ENCODE measurements around the gene MAP3K15.

MAP3K15 gene

DNA sequence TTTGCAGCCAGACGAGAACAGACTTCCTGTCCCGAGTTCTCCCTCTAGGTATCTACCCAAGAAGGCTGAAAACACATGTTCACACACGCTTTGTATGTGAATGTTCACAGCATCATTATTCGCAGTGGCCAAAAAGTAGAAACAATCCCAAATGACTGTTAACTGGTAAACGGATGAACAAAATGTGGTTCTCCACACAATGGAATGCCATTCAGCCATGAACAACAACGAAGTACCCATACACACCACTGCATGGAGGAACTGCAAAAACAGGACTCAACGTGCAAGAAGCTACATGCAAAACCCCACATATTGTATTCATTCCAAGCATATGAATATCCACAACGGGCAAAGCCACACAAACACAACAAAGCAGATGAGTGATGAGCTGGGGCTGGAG is 126.6 kb downstream of the MAP3K15 start:
- no peak for DNase-seq

DNA sequence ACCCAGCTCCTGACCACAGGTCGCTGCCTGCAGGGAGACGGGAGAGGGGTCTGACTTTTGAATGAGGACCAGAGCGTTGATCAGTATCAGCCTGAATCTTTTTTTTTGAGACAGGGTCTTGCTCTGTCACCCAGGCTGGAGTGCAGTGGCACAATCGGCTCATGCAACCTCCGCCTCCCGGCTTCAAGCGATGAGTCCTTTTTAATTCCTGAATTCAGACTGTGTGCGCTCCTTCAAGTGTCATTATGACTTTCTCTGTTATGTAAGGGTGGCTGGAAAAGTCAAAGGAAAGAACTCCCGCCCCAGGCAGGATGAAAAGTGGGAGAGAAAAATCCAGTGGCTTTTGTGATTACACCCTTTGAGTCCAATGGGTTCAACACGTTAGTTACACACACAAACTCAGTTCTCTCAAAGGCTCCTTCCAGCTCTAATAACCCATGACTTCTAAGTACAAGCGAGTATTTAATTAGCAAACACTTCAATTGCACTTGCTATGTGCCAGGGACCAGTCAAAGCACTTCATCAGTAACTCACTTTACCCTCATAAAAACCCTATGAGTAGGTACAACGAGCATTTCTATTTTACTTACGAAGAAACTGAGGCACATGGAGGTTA is 127.1 kb downstream of the MAP3K15 start:
- DNase-seq, result no peak

DNA sequence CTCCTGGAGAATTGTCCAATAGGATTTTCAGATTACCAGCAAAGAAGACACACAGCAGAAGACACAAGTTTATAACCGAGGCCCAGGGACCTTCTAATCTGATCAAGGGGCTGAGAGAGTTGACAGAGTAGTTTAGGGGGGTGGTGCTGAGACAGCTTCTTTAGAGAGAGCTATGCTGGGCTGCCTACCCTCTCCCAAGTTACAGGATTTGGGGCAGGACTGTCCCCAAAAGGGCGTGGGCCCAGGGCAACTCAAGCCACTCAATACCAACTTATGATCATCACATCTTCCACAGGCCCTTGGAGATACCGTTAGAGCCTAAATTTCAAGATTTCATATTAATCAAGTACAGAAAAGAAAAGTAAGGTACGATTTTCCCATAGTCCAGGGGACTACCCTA is 128.6 kb downstream of the MAP3K15 start:
- no peak for DNase-seq

DNA sequence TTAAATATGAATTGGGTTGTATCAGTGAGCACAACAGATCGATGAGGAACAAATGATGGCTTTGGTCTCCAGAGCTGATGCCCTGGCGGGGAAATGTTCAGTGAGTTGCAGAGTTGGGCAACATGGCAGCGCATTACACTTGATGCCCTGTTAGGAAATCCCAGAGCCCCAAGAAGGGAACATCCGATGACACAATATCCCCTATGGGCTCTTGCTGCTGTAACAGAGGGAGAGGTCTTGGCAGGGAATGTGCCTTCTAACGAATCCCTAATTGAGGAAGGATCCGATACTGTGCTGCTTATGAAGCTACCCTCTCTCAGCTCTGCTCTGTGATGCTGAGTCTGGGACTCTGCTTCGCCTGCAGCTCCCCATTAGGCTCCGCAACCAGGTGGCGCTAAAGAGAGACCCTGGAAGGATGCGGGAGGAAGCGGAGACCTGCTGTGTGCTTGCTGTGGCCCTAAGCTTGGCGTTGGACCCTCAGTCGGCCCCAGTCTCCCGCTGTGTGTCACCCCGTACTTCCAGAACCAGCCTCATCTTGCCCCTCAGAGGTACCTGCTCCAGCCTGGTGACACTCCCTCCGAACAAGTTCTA is 132.7 kb downstream of the MAP3K15 start:
- no peak for DNase-seq

DNA sequence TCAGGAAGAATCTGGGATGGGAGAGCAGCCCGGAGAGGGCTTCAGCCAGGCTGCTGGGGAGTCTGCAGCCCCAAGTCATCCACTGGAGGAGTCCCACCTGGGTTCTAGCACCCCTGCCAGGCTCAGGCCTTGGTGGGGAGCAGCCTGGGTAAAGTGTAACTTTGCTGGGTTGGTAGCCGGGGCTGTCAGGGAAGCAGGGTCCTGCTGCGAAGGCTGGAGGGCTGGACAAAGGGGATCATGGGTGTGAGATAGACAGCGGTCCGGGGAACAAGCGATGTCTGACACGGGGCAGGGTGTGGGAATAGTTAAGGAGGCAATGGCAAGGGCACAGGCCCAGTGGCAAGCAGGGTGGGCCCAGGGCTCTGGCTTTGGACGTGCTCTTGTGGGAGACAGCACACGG is 134.0 kb downstream of the MAP3K15 start:
- no peak for DNase-seq

DNA sequence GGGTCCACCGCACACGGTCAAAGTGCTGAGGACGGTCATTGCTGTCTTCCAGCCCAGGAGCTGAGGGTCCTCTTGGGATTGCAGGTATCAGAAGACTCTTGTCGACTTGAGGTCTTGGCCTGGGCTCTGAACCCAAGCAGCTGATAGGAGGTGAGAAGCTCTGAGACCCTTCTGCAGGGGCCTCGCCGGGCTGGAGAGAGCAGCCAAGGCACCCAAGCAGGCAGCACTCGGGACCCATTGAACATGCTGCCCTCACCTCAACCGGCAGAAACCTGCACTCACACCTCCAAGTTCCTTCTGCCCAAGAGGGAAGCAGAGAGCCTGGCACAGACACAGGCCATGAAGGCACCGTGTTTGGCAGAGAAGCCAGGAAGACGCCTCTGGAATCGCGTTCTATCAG is 137.5 kb downstream of the MAP3K15 start:
- no peak for DNase-seq

DNA sequence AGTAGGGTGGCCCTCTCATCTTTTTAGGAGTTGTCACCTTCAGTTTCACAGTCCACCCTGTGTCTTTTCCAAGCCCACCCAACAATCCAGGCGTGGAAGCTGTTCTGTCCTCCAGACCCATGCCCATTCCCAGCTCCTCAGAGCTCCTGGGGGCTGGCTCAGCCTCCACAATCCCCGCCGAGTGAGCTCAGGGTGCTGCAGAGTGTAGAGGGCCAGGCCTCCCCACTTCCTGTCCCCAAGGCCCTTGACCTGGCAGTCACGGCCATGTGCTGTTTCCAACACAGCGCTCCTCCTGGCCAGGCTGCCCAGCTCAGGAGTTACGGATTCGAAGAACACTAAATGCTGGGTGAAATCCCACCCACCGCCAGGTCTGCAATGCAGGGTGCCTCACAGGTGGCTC is 139.8 kb downstream of the MAP3K15 start:
- DNase-seq, result no peak

DNA sequence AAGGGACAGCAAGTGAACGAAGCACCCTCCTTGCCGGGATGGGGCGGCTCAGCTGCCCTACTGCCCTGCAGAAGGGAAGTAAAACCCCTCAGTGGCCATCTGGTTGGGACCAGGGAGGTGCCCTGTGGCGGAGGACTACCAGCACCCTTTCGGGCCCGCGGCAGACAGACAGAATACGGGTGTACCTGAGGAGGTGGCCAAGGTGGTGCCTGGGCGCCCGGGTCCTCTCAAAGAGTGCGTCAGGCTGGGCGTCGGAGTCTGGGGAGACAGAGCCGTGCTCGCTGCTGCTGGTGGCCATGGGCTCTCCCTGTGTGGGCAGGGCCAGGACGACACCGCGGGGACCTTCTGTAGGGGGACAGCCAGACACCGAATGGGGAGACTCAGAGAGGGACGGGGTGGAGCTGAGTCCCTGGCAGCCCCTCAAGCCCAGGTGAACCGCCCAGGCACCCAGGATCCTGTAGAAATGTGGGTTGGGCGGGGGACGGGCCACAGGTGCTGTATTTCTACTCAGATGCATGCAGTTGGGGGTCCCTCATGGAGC is 141.9 kb downstream of the MAP3K15 start:
- DNase-seq, result no peak

DNA sequence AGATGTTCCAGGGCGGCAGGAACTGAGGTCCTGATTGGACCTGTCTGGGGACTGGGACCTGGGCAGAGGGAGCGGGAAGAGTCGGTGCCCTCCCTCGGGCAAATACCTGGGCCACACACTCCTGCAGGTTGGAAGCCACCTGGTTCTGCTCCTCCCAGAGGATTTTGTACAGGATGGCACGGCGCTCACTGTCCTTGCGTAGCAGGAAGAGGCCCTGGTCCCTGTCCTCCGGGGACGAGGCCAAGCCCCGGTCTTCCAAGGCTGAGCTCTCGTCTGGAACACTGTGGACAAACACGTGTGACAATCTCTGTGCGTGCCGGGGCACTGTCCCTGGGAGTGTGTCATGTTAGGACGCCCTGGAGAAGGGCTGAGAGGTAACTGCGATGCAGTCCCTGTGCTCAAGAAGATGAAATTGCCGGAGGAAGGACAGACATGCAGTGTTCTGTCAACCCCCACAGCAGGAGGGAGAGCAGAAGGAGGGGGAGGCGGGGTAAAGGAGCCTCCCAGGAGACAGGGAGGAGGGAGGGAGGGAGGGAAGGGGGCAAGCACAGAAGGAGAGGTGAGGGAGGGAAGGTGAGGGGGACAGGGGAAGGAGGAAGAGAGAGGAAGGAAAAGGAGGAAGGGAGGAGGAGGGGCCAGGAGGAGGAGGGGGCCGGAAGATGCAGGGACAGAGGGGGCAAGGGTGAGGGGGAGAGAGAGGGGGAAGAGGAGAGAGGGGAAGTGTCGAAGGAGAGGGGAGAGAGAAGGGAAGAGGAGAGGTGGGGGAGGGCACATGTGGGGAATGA is 142.6 kb downstream of the MAP3K15 start:
- DNase-seq, result no peak

DNA sequence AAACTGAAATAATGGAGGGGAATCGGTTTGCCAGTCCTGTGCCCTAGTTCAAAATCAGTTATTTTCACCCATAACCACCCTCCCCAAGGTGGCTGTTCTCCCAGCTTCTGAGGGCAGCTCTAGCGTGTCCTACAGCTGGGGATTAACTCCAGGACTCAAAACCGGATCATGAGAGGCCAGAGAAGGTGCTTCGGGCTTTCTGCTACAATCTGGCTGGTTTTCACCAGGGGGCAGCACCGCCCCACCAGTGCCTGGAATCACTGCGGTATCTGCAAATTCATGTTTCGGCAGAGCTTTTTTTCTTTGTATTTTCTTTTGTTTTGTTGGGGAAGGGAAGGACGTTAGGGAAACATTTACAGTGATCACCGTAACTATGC is 143.2 kb downstream of the MAP3K15 start:
- DNase-seq, result peak; percentile 13

DNA sequence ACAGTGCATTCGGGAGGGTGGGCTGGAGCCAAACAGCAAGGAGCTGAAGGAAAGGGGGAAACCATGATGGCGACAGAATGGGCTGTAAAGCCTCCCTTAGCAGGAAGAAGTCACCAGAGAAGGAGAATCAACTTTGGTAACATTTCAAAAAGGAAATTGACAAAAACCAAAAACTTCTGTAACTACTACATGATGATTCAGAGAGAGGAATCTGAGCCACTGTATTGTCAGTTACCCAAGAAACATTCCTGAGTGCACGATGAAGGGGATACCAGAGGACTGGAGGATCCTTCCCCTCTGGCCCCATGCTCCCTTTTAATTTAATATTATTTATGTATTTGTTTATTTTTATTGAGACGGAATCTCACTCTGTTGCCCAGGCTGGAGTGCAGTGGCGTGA is 145.2 kb downstream of the MAP3K15 start:
- DNase-seq, result no peak

DNA sequence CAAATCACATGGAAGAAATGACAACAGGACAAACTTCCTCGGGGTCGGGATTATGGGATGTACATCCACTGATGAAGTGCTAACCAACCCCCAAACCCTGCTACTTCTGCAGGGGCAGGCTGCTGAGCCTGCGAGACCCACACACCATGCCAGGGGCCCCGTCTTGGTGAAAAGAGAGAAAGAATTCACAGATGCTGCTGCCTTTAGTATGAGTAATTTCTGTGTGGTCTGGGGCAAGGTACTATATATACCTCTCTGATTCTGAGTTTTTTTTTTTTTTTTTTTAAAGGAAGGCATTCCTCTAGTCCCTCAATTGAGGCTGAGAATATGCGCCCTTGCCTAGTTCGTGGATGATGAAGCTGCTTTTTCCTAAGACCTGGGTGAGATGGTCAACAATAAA is 146.7 kb downstream of the MAP3K15 start:
- DNase-seq, result no peak

DNA sequence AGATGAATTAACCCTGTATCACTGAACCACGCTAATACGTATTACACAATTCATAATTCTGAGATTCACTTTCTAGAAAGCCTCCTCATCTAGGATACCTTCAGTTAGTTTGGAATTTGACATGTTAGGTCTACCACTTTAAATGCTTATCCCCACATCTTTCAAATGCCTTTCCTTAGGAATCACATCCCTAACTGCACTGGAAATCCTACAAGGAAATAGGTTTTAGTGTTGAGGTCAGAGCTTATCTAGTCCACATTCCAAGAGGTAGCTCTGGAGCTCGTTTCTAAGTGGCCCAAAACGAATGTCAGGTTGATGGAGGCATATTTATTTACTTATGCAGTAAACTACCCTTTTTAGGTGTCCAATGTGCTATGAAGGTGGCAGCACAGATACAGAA is 153.6 kb downstream of the MAP3K15 start:
- no peak for DNase-seq

DNA sequence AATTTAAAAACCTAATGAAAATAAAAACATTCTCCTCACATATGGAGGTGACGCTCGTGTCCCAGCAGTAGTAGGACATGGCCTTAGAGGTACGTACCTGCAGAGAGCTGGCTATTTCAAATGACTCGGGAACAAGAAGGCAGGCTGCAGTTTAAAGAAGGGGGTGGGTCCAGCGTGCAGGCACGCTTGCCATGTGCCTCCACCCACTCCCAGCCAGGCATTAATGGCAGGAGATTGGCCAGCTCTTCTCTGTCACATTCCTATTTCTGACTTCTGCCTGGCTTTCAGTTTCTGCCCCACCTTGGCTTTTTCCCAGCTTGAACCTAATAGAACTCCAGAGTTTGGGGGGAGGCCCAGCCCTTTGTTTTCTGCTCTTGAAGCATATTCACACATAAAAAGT is 154.4 kb downstream of the MAP3K15 start:
- DNase-seq, result no peak

DNA sequence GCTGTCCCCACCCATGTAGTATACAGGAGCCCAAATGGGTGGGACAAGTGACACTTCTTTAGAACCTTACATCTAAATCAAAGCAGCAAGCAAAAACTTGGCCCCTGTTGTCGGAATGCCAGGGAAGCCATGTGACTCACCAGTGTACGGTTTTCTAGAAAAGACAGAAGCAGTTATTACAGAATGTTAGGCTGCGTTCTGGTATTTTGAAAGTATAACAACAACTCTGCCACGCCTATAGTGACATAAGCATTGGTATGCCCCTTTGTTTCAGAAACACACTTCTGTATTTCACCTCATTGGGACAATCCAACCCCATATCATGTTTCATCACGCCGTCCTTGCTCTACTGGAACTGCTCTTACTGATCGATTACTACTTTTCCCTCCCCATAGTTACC is 156.8 kb downstream of the MAP3K15 start:
- DNase-seq, result no peak

DNA sequence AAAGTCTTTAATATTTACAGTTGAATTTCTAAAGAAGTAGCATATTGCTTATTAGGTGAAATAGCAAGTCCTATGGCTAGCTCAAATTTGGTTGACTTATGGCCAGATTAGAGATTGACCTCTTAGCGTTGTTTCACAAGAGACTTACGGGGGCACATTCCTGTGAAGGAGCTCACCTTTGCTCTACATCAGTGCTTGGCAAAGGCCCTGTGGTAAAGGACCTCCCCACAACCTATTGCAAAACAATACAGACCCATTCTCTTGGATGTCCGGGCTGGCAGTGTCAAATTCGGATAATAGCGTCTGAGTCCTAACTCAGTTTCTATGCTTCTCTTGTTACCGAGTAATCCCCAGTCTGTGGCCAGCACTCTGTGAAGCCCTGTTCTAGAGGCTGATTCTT is 160.7 kb downstream of the MAP3K15 start:
- DNase-seq, result no peak

DNA sequence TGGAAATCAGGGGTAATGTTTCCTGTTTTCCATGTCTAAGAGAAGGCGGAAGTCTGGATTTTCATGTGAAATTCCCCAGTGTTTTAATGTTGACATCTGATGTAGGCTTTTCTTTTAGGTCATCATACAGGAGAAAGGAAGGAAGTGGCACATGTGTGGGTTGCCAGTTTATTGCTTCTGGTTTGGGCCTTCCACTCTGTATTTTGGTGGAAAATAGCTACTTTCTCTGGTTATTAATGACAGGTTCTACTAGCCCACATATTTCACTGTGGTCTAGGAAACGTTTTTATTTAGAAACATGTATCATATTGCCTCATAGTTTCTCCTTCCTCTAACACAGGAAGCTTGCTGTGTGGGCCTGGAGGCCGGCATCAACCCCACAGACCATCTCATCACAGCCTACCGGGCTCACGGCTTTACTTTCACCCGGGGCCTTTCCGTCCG is 164.3 kb downstream of the MAP3K15 start:
- DNase-seq, result no peak

DNA sequence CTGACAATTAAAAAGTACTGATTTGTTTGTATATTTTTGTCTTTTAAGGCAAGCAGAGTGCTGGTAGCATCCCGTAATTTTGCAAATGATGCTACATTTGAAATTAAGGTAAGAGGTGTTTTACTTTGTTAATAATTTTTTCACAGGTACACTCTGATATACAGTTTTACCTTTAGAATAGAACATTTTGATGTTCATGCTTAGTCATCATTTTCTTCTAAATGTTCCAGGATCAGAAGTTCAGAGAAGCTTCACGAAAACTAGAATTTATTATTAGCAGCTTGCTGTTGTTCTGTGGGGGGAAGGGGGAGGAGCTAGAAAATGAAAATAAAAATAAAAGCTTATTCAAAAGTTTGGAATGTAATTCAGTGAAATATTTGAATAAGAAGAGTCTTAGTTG is 166.0 kb downstream of the MAP3K15 start:
- DNase-seq, result no peak

DNA sequence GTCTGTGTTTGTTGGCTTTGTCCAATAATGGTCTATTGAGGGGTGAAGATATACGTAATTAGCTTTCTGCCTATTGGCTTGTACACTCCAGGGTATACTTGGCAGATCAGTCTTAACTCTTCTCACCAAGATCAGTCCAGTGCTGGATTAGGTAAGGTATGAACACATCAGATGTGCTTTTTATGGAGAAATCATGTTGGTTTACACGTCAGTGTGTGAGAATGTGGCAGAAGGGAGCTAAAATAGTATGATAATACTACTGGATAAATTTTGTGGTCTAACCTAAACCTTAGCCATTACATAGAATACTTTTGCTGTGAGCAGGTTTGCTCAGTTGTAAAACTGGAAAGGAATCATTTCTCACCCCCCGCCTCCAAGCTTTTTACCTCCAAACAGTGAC is 167.4 kb downstream of the MAP3K15 start:
- no peak for DNase-seq

DNA sequence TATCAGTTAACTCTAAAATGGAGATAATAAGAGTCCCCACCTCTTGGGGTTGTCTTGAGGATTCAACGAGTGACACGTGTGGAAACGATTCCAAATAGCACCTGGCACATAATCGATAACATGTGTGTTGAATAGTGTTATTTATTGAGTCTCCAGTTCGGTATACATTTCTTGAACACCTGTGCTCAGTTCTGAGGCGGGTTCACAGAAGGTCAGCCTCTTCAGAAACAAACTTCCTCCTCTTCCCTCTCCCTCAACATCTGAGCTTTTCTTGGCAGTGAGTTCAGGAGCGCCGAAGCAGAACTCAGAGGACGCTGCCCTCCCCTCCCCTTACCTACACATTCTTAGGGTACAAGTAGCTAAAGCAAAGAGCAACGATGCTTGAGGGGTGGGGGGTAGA is 170.6 kb downstream of the MAP3K15 start:
- no peak for DNase-seq

DNA sequence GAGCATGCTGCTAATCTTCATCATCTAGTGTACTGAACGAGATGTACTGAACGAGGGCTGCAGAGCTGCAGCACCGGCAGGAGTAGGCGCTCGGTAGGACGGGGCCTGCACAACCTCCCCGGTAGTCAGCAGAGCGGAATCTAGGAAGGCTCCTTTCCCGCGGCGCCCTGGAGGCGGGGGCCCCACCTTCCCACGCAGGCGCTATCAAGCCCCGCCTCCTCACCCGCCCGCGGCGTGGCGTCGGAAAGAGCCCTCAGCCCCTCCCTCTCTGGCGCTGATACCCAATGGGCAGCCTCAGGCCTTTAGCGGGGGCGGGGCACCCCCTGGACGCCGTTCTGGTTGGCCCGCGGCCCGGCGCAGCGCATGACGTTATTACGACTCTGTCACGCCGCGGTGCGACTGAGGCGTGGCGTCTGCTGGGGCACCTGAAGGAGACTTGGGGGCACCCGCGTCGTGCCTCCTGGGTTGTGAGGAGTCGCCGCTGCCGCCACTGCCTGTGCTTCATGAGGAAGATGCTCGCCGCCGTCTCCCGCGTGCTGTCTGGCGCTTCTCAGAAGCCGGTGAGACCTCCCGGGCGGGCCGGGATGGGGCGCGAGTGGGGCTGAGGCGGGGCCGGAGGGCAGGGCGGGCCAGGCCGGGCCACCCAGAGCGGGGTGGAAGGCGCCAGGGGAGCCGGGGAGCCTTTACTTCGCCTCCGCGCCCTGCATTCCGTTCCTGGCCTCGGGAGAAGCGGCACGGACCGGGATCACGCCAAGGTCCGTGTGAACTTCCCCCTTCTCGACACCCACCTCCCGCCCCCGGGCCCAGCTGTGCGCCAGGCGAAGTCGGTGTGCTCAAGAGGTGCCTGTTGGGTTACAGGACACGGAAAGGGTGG is 171.5 kb downstream of the MAP3K15 start, which contains the start of gene PDHA1:
PDHA1 (plus strand) TSS at position 393 of the 874 bp plus-strand sequence; CDS start at position 504, 111 bp downstream.
- DNase-seq, result peak; percentile 80

DNA sequence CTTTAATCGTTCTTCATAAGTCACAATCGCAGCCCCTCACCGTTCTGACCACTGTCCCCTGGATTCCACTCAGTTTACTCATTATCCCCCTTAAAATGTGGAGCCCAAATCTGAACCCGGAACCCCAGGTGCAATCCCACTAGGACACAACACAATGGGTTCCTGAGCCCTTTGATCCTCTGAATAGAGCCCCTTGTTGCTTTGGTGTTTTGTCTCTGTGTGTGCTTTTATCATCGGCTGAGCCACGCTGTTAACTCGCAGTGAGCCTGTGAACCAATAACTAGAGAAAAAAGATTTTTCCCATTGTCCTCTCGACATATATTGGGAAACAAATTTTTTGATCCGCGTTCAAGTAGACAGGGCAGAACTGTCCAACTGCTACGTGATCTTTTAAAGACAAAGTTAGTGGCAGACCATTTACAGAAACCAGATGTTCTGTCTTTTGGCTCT is 172.2 kb downstream of the MAP3K15 start:
- no peak for DNase-seq

DNA sequence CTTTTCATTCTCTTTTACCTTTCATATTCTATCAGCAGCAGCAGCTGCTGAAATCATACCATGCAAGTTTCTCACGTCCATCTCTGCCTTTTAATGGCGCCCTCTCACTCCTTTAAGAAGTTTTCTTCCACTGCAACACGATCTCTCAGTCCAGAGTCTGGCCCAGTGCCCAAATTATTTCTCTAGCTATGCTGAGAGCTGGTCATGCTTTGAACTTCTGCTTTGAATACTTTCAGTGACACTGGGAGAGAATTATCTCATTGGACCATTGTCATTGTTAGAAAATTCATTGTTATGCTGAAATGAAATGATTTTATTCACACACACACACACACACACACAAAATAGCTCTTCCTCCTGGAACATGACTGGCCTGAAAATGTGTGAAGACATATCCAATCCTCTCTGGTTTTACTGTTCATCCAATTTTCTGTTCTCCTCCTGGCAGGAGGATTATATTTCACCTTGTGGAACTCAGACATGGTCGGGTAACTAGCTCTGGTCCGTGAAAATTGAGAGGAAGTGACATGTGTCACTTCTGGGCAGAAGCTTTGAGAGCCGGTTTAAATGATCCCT is 172.9 kb downstream of the MAP3K15 start:
- DNase-seq, result no peak

Data from DMS 273 treated with DMSO at 0.1 percent for 48 hours (cell line).